Osteoblast (primary cell): ENCODE results near the gene MED26. TPM values are rescaled to one million over a fixed set of nuclear protein-coding genes. Genes with fewer than 3 reads are reported as not detected.
A peak's percentile ranks its signal among the peaks of the same experiment; 100 is the strongest.

ENCODE experiments used
- DNase-seq: peaks from one replicate; pipeline ENCODE4 v3.0.0; 2011; ENCODE audit warnings: low spot score, mixed read lengths; ENCODE audit not compliant: insufficient read length; ENCODE audit errors: missing footprints
- H2AFZ ChIP-seq: 2 replicates; pipeline ENCODE4 v1.6.0; 2011; ENCODE audit warnings: mild to moderate bottlenecking, low read length
- H3K27ac ChIP-seq: 2 replicates; pipeline ENCODE4 v1.5.1; 2011; ENCODE audit warnings: mild to moderate bottlenecking, low read depth, low read length, moderate library complexity
- H3K27me3 ChIP-seq: 2 replicates; pipeline ENCODE4 v1.6.0; 2012; ENCODE audit warnings: mild to moderate bottlenecking, control low read depth, inconsistent platforms, low read length, moderate library complexity; ENCODE audit not compliant: insufficient read depth
- H3K36me3 ChIP-seq: 2 replicates; pipeline ENCODE4 v1.5.1; 2011; ENCODE audit warnings: mild to moderate bottlenecking, low read length, control low read depth, moderate library complexity; ENCODE audit not compliant: insufficient read depth
- H3K4me1 ChIP-seq: 2 replicates; pipeline ENCODE4 v1.5.1; 2011; ENCODE audit warnings: mild to moderate bottlenecking, low read length, control low read depth, moderate library complexity; ENCODE audit not compliant: insufficient read depth
- H3K4me2 ChIP-seq: 2 replicates; pipeline ENCODE4 v1.6.0; 2011; ENCODE audit warnings: mild to moderate bottlenecking, low read length; ENCODE audit not compliant: insufficient read depth
- H3K4me3 ChIP-seq: fragments of 200-600 bp; sonication (generic); 3 replicates; pipeline ENCODE4 v1.5.1; 2012; ENCODE audit warnings: mild to moderate bottlenecking, low read length, inconsistent platforms; ENCODE audit not compliant: insufficient read depth
- H3K79me2 ChIP-seq: 2 replicates; pipeline ENCODE4 v1.6.0; 2012; ENCODE audit warnings: mild to moderate bottlenecking, low read length, control low read depth, inconsistent platforms; ENCODE audit not compliant: insufficient read depth
- H3K9me3 ChIP-seq: 2 replicates; pipeline ENCODE4 v1.5.1; 2011; ENCODE audit warnings: low read depth, low read length, control low read depth
- H4K20me1 ChIP-seq: 2 replicates; pipeline ENCODE4 v1.6.0; 2012; ENCODE audit warnings: mild to moderate bottlenecking, low read length, control low read depth; ENCODE audit not compliant: insufficient read depth
- CTCF ChIP-seq: IDR thresholded peaks from 2 replicates; pipeline ENCODE4 v1.5.1; 2011; ENCODE audit warnings: mild to moderate bottlenecking, low read depth, low read length, moderate library complexity; ENCODE audit errors: extremely low read depth
- total RNA-seq: library from RNA; depleted of rRNA; stranded (reverse); fragments of >200 nt; gene quantifications from 2 replicates; pipeline ENCODE4 v1.2.3, GENCODE V29; 2012

The MED26 gene
- total RNA-seq, 1 donor, result 5.8 TPM

DNA sequence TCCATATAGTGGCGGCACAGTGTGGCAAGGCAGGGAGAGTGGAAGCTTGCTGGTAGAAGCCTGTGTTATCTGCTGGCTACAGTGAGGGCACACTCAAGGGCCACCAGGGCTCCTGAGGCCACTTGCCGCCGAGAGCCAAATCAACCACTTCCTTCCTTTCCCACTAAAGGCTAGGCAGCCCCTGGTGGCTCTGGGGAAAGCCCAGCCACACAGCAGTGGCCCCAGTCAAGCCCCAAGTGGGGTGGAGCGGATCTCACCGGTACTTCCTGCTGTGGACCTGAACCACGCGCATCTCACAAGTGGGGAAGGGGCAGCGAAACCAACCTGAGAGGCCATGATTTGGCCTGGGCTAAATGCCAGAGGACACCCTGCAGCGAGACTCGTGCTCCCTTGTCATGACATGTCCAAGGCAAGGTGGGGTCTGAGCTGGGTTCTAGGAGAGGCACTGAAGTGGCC lies 33.8 kb downstream of the MED26 start:
- Histone ChIP-seq H3K27ac (no peak overlapping the region), H3K36me3 (no peaks in the 10 kb centered on the region), H3K79me2 (peaks cover 99% of the 10 kb centered on the region), H2AFZ (no peak overlapping the region), H3K4me1 (no peaks in the 10 kb centered on the region), H3K27me3 (no peaks in the 10 kb centered on the region), H4K20me1 (peaks cover 90% of the 10 kb centered on the region), H3K4me2 (no peak overlapping the region), H3K4me3 (no peak overlapping the region), H3K9me3 (no peaks in the 10 kb centered on the region)
- peak; percentile 62 for DNase-seq
- TF ChIP-seq CTCF, result no peak

DNA sequence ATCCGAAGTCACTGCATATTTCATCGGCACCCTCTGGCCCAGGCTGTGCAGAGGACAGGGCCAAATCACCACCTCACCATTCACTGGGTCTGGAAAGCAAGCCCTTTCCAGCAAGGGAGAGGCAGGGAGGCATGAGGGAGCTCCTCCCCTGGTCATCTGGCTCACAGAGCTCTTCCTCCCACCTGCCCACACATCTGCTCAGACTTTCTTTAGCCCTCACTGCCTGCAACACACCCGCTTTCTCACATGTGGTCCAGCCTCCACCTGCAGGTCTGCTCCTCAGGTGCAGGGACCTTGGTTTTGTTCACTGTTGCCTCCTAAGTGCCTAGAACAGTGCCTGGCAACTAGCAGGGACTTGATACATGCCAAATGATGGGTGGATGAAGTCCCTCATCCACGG lies 34.8 kb downstream of the MED26 start:
- DNase-seq, result peak; percentile 81
- no peak overlapping the region for H3K27ac ChIP-seq
- H3K4me1 ChIP-seq, result peaks cover 5% of the 10 kb centered on the region
- H3K9me3 ChIP-seq, result no peaks in the 10 kb centered on the region
- no peak overlapping the region for H3K4me3 ChIP-seq
- peaks cover 90% of the 10 kb centered on the region for H4K20me1 ChIP-seq
- H3K27me3 ChIP-seq, result no peaks in the 10 kb centered on the region
- H2AFZ ChIP-seq, result no peak overlapping the region
- H3K36me3 ChIP-seq, result no peaks in the 10 kb centered on the region
- TF ChIP-seq CTCF, result no peak
- peaks cover 99% of the 10 kb centered on the region for H3K79me2 ChIP-seq
- no peak overlapping the region for H3K4me2 ChIP-seq

DNA sequence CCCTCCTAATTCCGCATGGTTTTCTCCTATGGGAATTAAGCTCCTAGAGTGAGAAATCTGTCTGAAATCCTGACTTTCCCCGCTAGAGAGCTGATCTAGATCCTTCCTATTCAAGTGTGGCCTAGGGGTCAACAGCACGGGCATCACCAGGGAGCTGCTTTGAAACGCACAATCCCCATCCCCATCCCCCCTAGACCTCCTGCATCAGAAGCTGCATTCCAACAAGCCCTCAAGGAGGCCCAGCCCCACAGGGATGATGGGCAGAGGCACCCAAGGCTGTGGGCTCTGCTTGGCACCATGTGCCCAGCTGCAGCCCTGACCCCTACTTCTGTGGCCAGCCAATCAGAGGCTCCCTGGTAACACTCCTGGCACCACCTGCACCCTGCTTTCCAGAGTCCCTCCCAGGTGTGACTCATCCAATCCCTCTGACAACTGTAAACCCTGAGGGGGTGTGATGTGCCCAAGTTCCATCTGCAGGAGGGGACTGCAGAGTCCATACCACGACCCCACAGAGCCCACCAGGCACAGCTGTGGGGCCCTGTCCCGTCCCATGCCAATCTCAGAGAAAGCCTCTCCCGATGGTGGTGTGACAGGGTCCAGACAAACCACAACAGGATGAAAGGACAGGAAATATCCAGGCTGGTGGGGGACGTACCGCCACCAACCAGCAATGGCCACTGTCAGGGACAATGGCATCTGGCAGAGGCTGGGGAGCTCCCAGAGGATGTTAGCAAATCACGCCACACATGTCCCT lies 36.0 kb downstream of the MED26 start:
- no peak overlapping the region for H3K4me3 ChIP-seq
- DNase-seq, result peak; percentile 67
- no peaks in the 10 kb centered on the region for H3K9me3 ChIP-seq
- peaks cover 99% of the 10 kb centered on the region for H3K79me2 ChIP-seq
- no peaks in the 10 kb centered on the region for H3K27me3 ChIP-seq
- peaks cover 15% of the 10 kb centered on the region for H3K4me1 ChIP-seq
- peaks cover 93% of the 10 kb centered on the region for H4K20me1 ChIP-seq
- H3K27ac ChIP-seq, result no peak overlapping the region
- no peaks in the 10 kb centered on the region for H3K36me3 ChIP-seq
- no peak overlapping the region for H3K4me2 ChIP-seq
- H2AFZ ChIP-seq, result no peak overlapping the region
- TF ChIP-seq CTCF, result no peak

- Histone ChIP-seq H3K9me3 (no peaks in the 10 kb centered on the region), H3K4me2 (no peak overlapping the region), H4K20me1 (peaks cover 92% of the 10 kb centered on the region), H3K27ac (no peak overlapping the region), H3K4me3 (no peak overlapping the region), H3K36me3 (no peaks in the 10 kb centered on the region), H3K79me2 (peaks cover 99% of the 10 kb centered on the region), H2AFZ (no peak overlapping the region), H3K27me3 (no peaks in the 10 kb centered on the region), H3K4me1 (peaks cover 18% of the 10 kb centered on the region)
- peak; percentile 76 for DNase-seq
- TF ChIP-seq CTCF, result no peak
These were observed 36.9 kb downstream of the MED26 start for GRCh38 chr19:16590876-16591802.
